ENCODE results near the gene SEPTIN1.
"Not testable (repeated sequence)": the region's sequence is repeated elsewhere in the genome, so short reads cannot be mapped to it uniquely, and the experiment has no call there.

The SEPTIN1 gene

DNA sequence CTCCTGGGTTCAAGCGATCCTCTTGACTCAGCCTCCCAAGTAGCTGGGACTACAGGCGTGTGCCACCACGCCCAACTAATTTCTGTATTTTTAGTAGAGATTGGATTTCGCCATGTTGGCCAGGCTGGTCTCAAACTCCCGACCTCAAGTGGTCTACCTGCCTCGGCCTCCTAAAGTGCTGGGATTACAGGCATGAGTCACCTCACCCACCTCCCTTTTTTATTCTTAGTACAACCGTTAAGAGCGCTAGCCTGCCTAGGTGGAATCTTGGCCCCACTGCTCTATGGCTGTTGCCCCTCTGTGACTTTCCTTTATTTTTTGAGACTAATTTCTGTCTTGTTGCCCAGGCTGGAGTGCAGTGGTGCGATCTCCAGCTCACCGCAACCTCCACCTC, 44.4 kb downstream of the SEPTIN1 start:
- DNase-seq = not testable (repeated sequence)

DNA sequence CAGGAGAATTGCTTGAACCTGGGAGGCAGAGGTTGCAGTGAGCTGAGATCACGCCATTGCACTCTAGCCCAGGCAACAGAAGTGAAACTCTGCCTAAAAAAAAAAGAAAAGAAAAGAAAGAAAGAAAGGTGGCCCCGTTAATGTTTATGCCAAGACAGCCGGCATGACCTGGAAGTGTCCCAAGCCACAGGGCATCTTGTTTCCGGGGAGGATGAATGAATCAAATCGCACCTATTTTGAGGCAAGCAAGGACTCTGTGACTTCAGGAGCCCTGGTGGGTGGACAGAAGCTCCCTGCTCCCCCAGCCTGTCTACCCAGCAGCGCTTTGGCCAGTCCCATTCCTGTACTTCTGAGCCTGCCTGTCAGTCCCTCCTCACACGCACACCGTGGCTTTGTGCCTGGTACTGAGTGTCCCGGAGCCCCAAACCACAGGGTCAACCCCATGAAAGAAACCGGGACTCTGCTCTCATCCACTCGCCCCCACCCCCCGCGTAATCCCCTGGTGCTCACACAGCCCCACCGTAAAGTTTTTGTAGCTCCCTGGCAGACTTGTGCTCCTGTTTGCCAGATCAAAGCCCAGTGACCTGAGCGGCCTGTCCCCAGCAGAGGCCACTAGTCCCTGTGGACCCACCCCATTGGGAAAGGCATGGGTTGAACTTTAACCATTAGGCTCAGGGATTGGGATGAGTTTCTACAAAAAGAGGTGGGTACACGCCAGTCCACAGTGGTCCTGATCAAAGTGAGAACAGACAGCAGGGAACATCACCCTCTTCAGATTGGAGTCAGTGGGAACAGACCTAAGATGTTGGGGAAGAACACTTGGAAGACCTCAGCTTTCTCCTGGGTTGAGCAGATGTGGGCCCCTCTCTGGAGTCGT, 46.5 kb downstream of the SEPTIN1 start:
- DNase-seq = peak; percentile 27

DNA sequence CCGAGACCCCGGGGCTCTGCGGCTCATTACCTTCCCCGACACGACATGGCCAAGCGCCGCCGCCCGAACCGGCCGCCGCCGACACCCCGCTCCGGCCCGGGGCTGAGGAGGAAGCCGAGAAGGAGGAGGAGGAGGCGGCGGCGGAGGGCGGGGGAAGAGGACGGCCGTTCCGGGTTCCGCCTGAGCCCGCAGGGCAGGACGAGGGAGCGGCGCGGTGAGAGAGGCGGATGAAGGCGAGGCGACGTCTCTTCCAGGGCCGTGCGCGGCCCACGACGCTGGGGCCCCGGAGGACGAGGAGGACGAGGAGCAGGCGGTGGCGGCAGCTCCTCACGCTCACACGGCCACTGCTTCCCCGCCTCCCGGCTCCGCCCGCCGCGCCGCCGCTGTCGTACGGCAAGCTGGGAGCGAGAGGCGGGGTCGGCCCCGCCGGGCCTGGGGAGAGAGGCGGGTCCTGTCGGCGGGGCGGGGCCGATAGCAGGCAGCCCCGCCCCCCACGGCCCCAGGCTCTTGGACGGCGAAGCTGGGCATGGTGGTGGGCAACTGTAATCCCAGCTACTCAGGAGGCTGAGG, 47.2 kb downstream of the SEPTIN1 start:
- peak; percentile 86 for DNase-seq

DNA sequence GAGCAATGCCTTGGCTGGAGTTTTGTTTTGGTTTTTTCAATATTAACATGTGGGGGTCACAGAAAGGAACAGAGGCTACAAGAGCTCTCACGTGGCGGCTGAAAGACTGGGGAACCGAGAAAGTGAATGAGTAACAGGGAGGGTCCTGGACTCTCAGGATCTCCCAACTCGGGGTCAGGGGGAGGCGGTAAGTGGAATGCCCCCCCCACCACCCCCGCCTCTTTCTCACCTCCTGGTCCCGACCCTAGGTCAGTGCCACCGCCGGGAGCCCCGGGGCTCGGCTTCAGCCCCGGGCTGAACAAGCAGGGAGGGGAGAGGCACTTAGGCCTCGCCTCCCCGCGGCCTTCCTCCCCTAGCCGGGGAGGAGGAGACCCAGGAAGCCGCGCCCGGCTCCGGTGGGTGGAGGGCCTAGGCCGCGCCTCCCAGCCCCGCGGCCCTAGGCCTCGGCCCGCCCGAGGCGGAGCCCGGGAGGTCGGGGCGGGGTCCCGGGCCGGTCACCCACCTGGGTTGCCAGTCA, 47.8 kb downstream of the SEPTIN1 start:
- peak; percentile 86 for DNase-seq

Data from suppressor macrophage treated with lipopolysaccharide for 4 hours (primary cell).